ENCODE measurements around the gene RBBP8. TPM values are rescaled to one million over a fixed set of nuclear protein-coding genes. Genes with fewer than 3 reads are reported as not detected.

RBBP8 gene
- total RNA-seq = 14.8 and 30.9 TPM in 2 replicates

DNA sequence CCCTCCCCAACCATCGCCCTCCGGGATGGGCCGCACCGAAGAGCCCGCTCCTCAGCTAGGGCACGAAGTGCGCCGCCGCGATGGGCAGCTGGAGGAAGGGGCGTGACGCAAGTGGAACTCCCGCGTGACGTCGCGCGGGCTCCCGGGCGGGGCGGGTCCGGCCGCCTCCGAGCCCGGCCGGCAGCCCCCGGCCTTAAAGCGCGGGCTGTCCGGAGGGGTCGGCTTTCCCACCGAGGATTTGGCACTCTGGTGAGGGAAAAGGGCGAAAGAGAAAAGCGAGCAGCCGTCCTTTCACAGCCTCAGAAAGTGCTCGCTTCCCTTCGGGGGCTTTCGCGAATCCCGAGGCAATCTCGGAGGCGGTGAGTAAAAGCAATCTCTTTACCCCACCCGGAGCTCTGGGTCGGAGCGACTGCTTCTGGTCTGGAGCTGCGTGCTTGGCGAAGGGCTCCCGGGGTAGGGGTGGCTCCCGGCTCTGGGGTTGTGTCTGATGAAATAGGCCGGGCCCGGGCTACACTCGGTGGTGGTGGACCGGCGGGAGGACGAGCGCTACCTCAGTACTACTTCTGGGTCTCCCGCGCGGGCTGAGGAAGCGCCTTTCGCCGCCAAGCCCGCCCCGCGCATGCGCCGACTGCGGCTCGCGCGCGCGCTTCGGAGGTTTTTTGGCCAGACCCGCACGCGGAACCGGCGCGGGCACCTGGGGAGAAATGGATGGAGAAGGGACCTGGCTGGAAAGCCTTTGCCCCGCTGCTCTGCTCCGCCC, at the start of gene RBBP8:
RBBP8 (plus strand) TSS at position 123 of the 760 bp plus-strand sequence. CDS start 3,524 bp downstream, outside the sequence.

Other genes starting within 250 kb of the RBBP8 start
- 2.8 and 3.4 TPM in 2 replicates for gene CABLES1, start 202.2 kb downstream of the RBBP8 start, total RNA-seq